HCT116 (cell line): Measurements from ENCODE around the gene LMBRD2.

Experiments
- CEBPB ChIP-seq: IDR thresholded peaks from 2 replicates; pipeline ENCODE4 v1.6.1; 2012; ENCODE audit warnings: low read depth
- CTCF ChIP-seq, 3 experiments: fragments of 200-600 bp in 1 of 3; sonication (generic) in 1 of 3; IDR thresholded peaks in 2 of 3; conservative IDR thresholded peaks in 1 of 3; 2 replicates each; pipeline ENCODE4 v1.5.1; 2012 to 2017; ENCODE audit warnings: low read depth in 2 of 3, low read length in 2 of 3, antibody characterized with exemption in 1 of 3, borderline replicate concordance in 1 of 3, control low read depth in 1 of 3, mild to moderate bottlenecking in 1 of 3, mixed read lengths in 1 of 3, mixed run types in 1 of 3, moderate library complexity in 1 of 3; ENCODE audit not compliant: insufficient read depth in 1 of 3
- ELF1 ChIP-seq: IDR thresholded peaks from 2 replicates; pipeline ENCODE4 v1.6.1; 2012; ENCODE audit warnings: low read depth, borderline replicate concordance
- EZH2 ChIP-seq: fragments of 200-600 bp; sonication (generic); IDR thresholded peaks from 2 replicates; pipeline ENCODE4 v1.6.1; 2017; ENCODE audit warnings: antibody characterized with exemption, mixed run types
- JUND ChIP-seq: IDR thresholded peaks from 2 replicates; pipeline ENCODE4 v1.6.1; 2012
- POLR2A ChIP-seq: IDR thresholded peaks from 2 replicates; pipeline ENCODE4 v1.7.0; 2011; ENCODE audit warnings: borderline replicate concordance; ENCODE audit not compliant: insufficient read depth, insufficient read length; ENCODE audit errors: extremely low read depth
- POLR2AphosphoS5 ChIP-seq: IDR thresholded peaks from 2 replicates; pipeline ENCODE4 v1.6.1; 2011; ENCODE audit warnings: mild to moderate bottlenecking, low read depth, low read length, moderate library complexity
- RAD21 ChIP-seq: IDR thresholded peaks from 2 replicates; pipeline ENCODE4 v1.6.1; 2012; ENCODE audit warnings: low read depth, mild to moderate bottlenecking
- REST ChIP-seq: IDR thresholded peaks from 2 replicates; pipeline ENCODE4 v1.6.1; 2012; ENCODE audit warnings: low read depth
- TCF7L2 ChIP-seq: IDR thresholded peaks from 2 replicates; pipeline ENCODE4 v1.7.0; 2011; ENCODE audit warnings: borderline replicate concordance, inconsistent platforms; ENCODE audit not compliant: insufficient read depth, insufficient read length; ENCODE audit errors: extremely low read depth
- YY1 ChIP-seq: IDR thresholded peaks from 2 replicates; pipeline ENCODE4 v1.6.1; 2011; ENCODE audit warnings: low read length, low read depth, moderate library complexity, mild to moderate bottlenecking; ENCODE audit not compliant: insufficient replicate concordance; ENCODE audit errors: extremely low read depth
- ZBTB33 ChIP-seq: IDR thresholded peaks from 2 replicates; pipeline ENCODE4 v1.6.1; 2011; ENCODE audit warnings: mild to moderate bottlenecking, low read length, moderate library complexity; ENCODE audit not compliant: insufficient replicate concordance; ENCODE audit errors: extremely low read depth
- ZFX ChIP-seq: fragments of 450-650 bp; IDR thresholded peaks from 2 replicates; pipeline ENCODE4 v1.6.1; 2017

- TF ChIP-seq YY1 (no peak), POLR2A (no peak), CTCF (IDR thresholded peaks at IDR 0.05 in 2 of 3, conservative IDR thresholded peaks at IDR 0.05 in 1 of 3; ENCODE audit: borderline replicate concordance in 1 of 3, insufficient read depth in 1 of 3, low read depth in 2 of 3, low read length in 2 of 3) (no peak), REST (no peak), EZH2 (no peak), ZBTB33 (no peak), RAD21 (no peak), CEBPB (no peak), JUND (no peak), POLR2AphosphoS5 (no peak), ELF1 (no peak), TCF7L2 (no peak), ZFX (no peak)
Observed at GRCh38 chr5:36136581-36136980, 15.1 kb downstream of the LMBRD2 start.
